Panc1 (cell line): ENCODE measurements around the gene MED8.

ENCODE experiments used
- POLR2AphosphoS5 ChIP-seq: IDR thresholded peaks from 2 replicates; pipeline ENCODE4 v1.6.1; 2012; ENCODE audit warnings: mild to moderate bottlenecking, low read depth, low read length, moderate library complexity
- REST ChIP-seq, 2 experiments: IDR thresholded peaks; 2 replicates each; pipeline ENCODE4 v1.6.1; 2011 to 2012; ENCODE audit warnings: low read depth in 2 of 2, control low read depth in 1 of 2, low read length in 1 of 2, mild to moderate bottlenecking in 1 of 2, moderate library complexity in 1 of 2; ENCODE audit not compliant: insufficient read depth in 1 of 2
- SIN3A ChIP-seq: IDR thresholded peaks from 2 replicates; pipeline ENCODE4 v1.6.1; 2012; ENCODE audit warnings: low read depth, mild to moderate bottlenecking, low read length, moderate library complexity, borderline replicate concordance; ENCODE audit not compliant: insufficient read depth
- TCF7L2 ChIP-seq: IDR thresholded peaks from 2 replicates; pipeline ENCODE4 v1.6.1; 2011; ENCODE audit warnings: mild to moderate bottlenecking, low read depth, low read length, inconsistent platforms
- TF ChIP-seq, protein P1 (sequence below): fragments of 450-650 bp; IDR thresholded peaks from 2 replicates; pipeline ENCODE4 v1.5.1; 2017; ENCODE audit warnings: mild to moderate bottlenecking

- TF ChIP-seq, protein P1, sequence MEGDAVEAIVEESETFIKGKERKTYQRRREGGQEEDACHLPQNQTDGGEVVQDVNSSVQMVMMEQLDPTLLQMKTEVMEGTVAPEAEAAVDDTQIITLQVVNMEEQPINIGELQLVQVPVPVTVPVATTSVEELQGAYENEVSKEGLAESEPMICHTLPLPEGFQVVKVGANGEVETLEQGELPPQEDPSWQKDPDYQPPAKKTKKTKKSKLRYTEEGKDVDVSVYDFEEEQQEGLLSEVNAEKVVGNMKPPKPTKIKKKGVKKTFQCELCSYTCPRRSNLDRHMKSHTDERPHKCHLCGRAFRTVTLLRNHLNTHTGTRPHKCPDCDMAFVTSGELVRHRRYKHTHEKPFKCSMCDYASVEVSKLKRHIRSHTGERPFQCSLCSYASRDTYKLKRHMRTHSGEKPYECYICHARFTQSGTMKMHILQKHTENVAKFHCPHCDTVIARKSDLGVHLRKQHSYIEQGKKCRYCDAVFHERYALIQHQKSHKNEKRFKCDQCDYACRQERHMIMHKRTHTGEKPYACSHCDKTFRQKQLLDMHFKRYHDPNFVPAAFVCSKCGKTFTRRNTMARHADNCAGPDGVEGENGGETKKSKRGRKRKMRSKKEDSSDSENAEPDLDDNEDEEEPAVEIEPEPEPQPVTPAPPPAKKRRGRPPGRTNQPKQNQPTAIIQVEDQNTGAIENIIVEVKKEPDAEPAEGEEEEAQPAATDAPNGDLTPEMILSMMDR = no peak
- no peak for TF ChIP-seq SIN3A
- no peak for TF ChIP-seq POLR2AphosphoS5
- no peak for TF ChIP-seq TCF7L2
- TF ChIP-seq REST (IDR thresholded peaks at IDR 0.05; ENCODE audit: insufficient read depth in 1 of 2, low read depth in 2 of 2, low read length in 1 of 2) = no peak
Measured at GRCh38 chr1:43395523-43395922, 5.9 kb upstream of the MED8 start.
